A549 (cell line): ENCODE measurements around the gene VSTM5. TPM values are rescaled to one million over a fixed set of nuclear protein-coding genes. Genes with fewer than 3 reads are reported as not detected.

ENCODE experiments used
- ATAC-seq, 2 experiments: fragments of 200-7000 bp in 1 of 2; fragments of >200 bp in 1 of 2; cut with Nextera tagmentation in 1 of 2; cut with Tn5 transposase in 1 of 2; 3 replicates each; pipeline versions ENCODE4 v1.8.0 to v1.9.1; 2018 to 2020; ENCODE audit warnings: mild to moderate bottlenecking in 1 of 2, moderate library complexity in 1 of 2
- CTCF ChIA-PET: fragments of 300-600 bp; sonication (Branson Sonifier 250); formaldehyde crosslinking; extraction: SDS; loops from one replicate; lab custom pipeline; 2021; ENCODE audit warnings: antibody characterized with exemption, inconsistent platforms; lab: Yijun Ruan, JAX
- POLR2A ChIA-PET: fragments of 350-600 bp; formaldehyde crosslinking; extraction: SDS; loops from one replicate; lab custom pipeline; 2021; ENCODE audit warnings: antibody characterized with exemption, inconsistent platforms; lab: Yijun Ruan, JAX
- DNase-seq, 2 experiments: peaks; one replicate each; pipeline versions ENCODE4 v3.0.0 to v3.0.0-alpha.2; 2011 to 2016; ENCODE audit warnings: low read depth in 1 of 2, low spot score in 1 of 2
- FAIRE-seq: peaks from 2 replicates; lab custom pipeline; 2011; peaks lifted over from hg19 to GRCh38; lab: Jason Lieb, UNC
- H3K27ac ChIP-seq, 2 experiments: fragments of >200 bp; sonication (Bioruptor Twin); formaldehyde crosslinking; 3 replicates each; pipeline ENCODE4 v1.5.1; 2016 to 2017
- H3K4me1 ChIP-seq: fragments of >200 bp; sonication (Bioruptor Twin); formaldehyde crosslinking; 3 replicates; pipeline ENCODE4 v1.6.1; 2016
- H3K4me2 ChIP-seq: fragments of >200 bp; sonication (Bioruptor Twin); formaldehyde crosslinking; 3 replicates; pipeline ENCODE4 v1.6.1; 2016
- H3K4me3 ChIP-seq: fragments of >200 bp; sonication (Bioruptor Twin); formaldehyde crosslinking; 3 replicates; pipeline ENCODE4 v1.5.1; 2016
- H3K9me3 ChIP-seq: fragments of >200 bp; sonication (Bioruptor Twin); formaldehyde crosslinking; 3 replicates; pipeline ENCODE4 v1.6.1; 2016
- BCL3 ChIP-seq: fragments of >200 bp; sonication (Bioruptor Twin); formaldehyde crosslinking; IDR thresholded peaks from 3 replicates; pipeline ENCODE4 v1.6.1; 2016
- CBX2 ChIP-seq: fragments of 200-600 bp; sonication (generic); IDR thresholded peaks from 2 replicates; pipeline ENCODE4 v1.6.1; 2016; ENCODE audit warnings: low read depth, mild to moderate bottlenecking, borderline replicate concordance
- CBX8 ChIP-seq: fragments of 200-600 bp; sonication (generic); IDR thresholded peaks from 2 replicates; pipeline ENCODE4 v1.6.1; 2016
- CEBPB ChIP-seq, 2 experiments: fragments of >200 bp in 1 of 2; sonication (Bioruptor Twin) in 1 of 2; formaldehyde crosslinking in 1 of 2; IDR thresholded peaks; 2 replicates each; pipeline ENCODE4 v1.6.1; 2012 to 2016
- CHD2 ChIP-seq: fragments of 150-350 bp; IDR thresholded peaks from 2 replicates; pipeline ENCODE4 v1.6.1; 2014; ENCODE audit warnings: low read length; ENCODE audit not compliant: partially characterized antibody
- CHD4 ChIP-seq: fragments of 200-600 bp; sonication (generic); IDR thresholded peaks from 2 replicates; pipeline ENCODE4 v1.6.1; 2016; ENCODE audit warnings: antibody characterized with exemption, mild to moderate bottlenecking, borderline replicate concordance
- E2F6 ChIP-seq: IDR thresholded peaks from 2 replicates; pipeline ENCODE4 v1.6.1; 2012; ENCODE audit warnings: low read depth, borderline replicate concordance
- FOSL2 ChIP-seq, 2 experiments: fragments of 450-650 bp in 1 of 2; fragments of >200 bp in 1 of 2; sonication (Bioruptor Twin) in 1 of 2; formaldehyde crosslinking; IDR thresholded peaks; 2 replicates each; pipeline versions ENCODE4 v1.5.0 to v1.6.1; 2016 to 2020; ENCODE audit warnings: mild to moderate bottlenecking in 1 of 2, moderate library complexity in 1 of 2
- FOXS1 ChIP-seq: fragments of 250-450 bp; sonication (Bioruptor Pico); IDR thresholded peaks from 2 replicates; pipeline ENCODE4 v1.5.0; 2020; ENCODE audit warnings: mild to moderate bottlenecking, moderate library complexity
- HOXA7 ChIP-seq: fragments of 250-450 bp; sonication (Bioruptor Pico); IDR thresholded peaks from 2 replicates; pipeline ENCODE4 v1.5.0; 2020; ENCODE audit warnings: mild to moderate bottlenecking, moderate library complexity
- MAFK ChIP-seq: fragments of 450-650 bp; IDR thresholded peaks from 2 replicates; pipeline ENCODE4 v1.6.1; 2014; ENCODE audit not compliant: partially characterized antibody
- MYC ChIP-seq: IDR thresholded peaks from 2 replicates; pipeline ENCODE4 v1.6.1; 2012; ENCODE audit warnings: mild to moderate bottlenecking, inconsistent platforms, low read length, improper control_type of control experiment, borderline replicate concordance
- NPAS2 ChIP-seq: fragments of 250-450 bp; sonication (Bioruptor Pico); IDR thresholded peaks from 2 replicates; pipeline ENCODE4 v1.8.0; 2022; ENCODE audit warnings: mild to moderate bottlenecking, moderate library complexity, borderline replicate concordance
- NR3C1 ChIP-seq: fragments of >200 bp; sonication (Bioruptor Twin); formaldehyde crosslinking; IDR thresholded peaks from 3 replicates; pipeline ENCODE4 v1.6.1; 2017
- PHF8 ChIP-seq: fragments of 200-600 bp; sonication (generic); IDR thresholded peaks from 2 replicates; pipeline ENCODE4 v1.6.1; 2016; ENCODE audit warnings: low read depth, mild to moderate bottlenecking, antibody characterized with exemption, moderate library complexity, borderline replicate concordance
- POLR2AphosphoS2 ChIP-seq: conservative IDR thresholded peaks from 2 replicates; pipeline ENCODE4 v1.6.1; 2012; ENCODE audit warnings: low read length, improper control_type of control experiment, inconsistent platforms
- RAD21 ChIP-seq, 2 experiments: fragments of >200 bp in 1 of 2; sonication (Bioruptor Twin) in 1 of 2; formaldehyde crosslinking in 1 of 2; IDR thresholded peaks in 1 of 2; conservative IDR thresholded peaks in 1 of 2; 2 replicates in 1 of 2; 3 replicates in 1 of 2; pipeline ENCODE4 v1.6.1; 2012 to 2018; ENCODE audit warnings: inconsistent platforms in 1 of 2
- RNF2 ChIP-seq: fragments of 200-600 bp; sonication (generic); IDR thresholded peaks from 2 replicates; pipeline ENCODE4 v1.6.1; 2016; ENCODE audit warnings: low read depth, mild to moderate bottlenecking, antibody characterized with exemption, moderate library complexity, borderline replicate concordance
- USF2 ChIP-seq: fragments of 450-650 bp; IDR thresholded peaks from 2 replicates; pipeline ENCODE4 v1.6.1; 2014; ENCODE audit warnings: antibody characterized with exemption
- ZFP36 ChIP-seq: fragments of 450-650 bp; IDR thresholded peaks from 2 replicates; pipeline ENCODE4 v1.6.1; 2014; ENCODE audit warnings: borderline replicate concordance; ENCODE audit not compliant: partially characterized antibody
- ZSCAN20 ChIP-seq: fragments of 250-450 bp; sonication (Bioruptor Pico); IDR thresholded peaks from 2 replicates; pipeline ENCODE4 v1.8.0; 2022; ENCODE audit warnings: mild to moderate bottlenecking, moderate library complexity
- WGBS: methylation state at CpG from one replicate; pipeline ENCODE4 v1.1.6; 2017; ENCODE audit errors: missing lambda C conversion rate; 5-methylcytosine and 5-hydroxymethylcytosine counted together
- polyA plus RNA-seq, 4 experiments: library from polyadenylated mRNA; depleted of rRNA in 3 of 4; stranded (reverse); fragments of >200 nt; fragmentation: RNase III in 1 of 4; extraction: RNeasy Plus Mini Kit Qiagen cat#74134 plus additional on column Dnase treatment in 1 of 4; gene quantifications; 2 replicates in 3 of 4; 3 replicates in 1 of 4; pipeline ENCODE4 v1.2.3, GENCODE V29; 2011 to 2017

Gene VSTM5
- polyA plus RNA-seq, 2 of the 4 experiments (the other 2 are of a cell fraction) = 0.04 TPM; not detected in 1

GRCh38 chr11:93849751-93850593 is 446 bp downstream of the VSTM5 start:
- peak; percentile 82 to 87 for ATAC-seq
- peak overlapping the region; percentile 49 for H3K4me3 ChIP-seq

GRCh38 chr11:93849201-93849600 is 1.2 kb downstream of the VSTM5 start:
- H3K9me3 ChIP-seq = no peaks in the 10 kb centered on the region
- POLR2A ChIA-PET = no interaction called here
- WGBS = 88% methylated on average over 5 of the region's 5 CpGs

More at GRCh38 chr11:93849751-93850593, 446 bp downstream of the VSTM5 start:
- H3K4me2 ChIP-seq = peak overlapping the region; percentile 96
- TF ChIP-seq CEBPB (IDR thresholded peaks at IDR 0.05) (no peak), E2F6 (0 out of 2 replicates have a peak, but pooled peaks have one; percentile 27), CHD2 (no peak), PHF8 (no peak), HOXA7 (CRISPR knock-in tag) (no peak), CBX8 (no peak)
- TF ChIP-seq, all 56 proteins: peak for 1
- Histone ChIP-seq H3K27ac (peak overlapping the region; percentile 74 to 91), H3K4me1 (0 out of 3 replicates have a peak, but pooled peaks cover 3% of the 10 kb centered on the region), H3K9me3 (no peaks in the 10 kb centered on the region)
- POLR2A ChIA-PET = no interaction called here
- peak in 1 of 2 experiments; percentile 11 for DNase-seq
- CTCF ChIA-PET = interaction anchor here (1.0 kb wide), 2 partner anchors 12 to 286 kb away, joined by 3 read pairs; no protein-coding TSS in a partner anchor
- WGBS = 61% methylated on average over 20 of the region's 67 CpGs
- no peak for FAIRE-seq

GRCh38 chr11:93846411-93846810 is 4.0 kb downstream of the VSTM5 start:
- ChIA-PET CTCF (interaction anchor here (0.6 to 2.4 kb wide), 3 partner anchors 8 to 338 kb away, joined by 3 to 6 read pairs (median 3); no protein-coding TSS in a partner anchor), POLR2A (no interaction called here)
- ATAC-seq (no peak), DNase-seq (no peak), FAIRE-seq (no peak)
- Histone ChIP-seq H3K27ac (no peak overlapping the region), H3K4me3 (no peak overlapping the region), H3K4me2 (no peak overlapping the region), H3K4me1 (0 out of 3 replicates have a peak, but pooled peaks cover 3% of the 10 kb centered on the region), H3K9me3 (no peaks in the 10 kb centered on the region)
- TF ChIP-seq MYC (no peak), NR3C1 (no peak), ZSCAN20 (CRISPR knock-in tag) (no peak), RNF2 (no peak), POLR2AphosphoS2 (no peak), CHD2 (no peak), RAD21 (conservative IDR thresholded peaks at IDR 0.05 in 1 of 2, IDR thresholded peaks at IDR 0.05 in 1 of 2) (no peak), MAFK (no peak), FOSL2 (IDR thresholded peaks at IDR 0.05) (no peak), FOSL2 (CRISPR knock-in tag; IDR thresholded peaks at IDR 0.05) (no peak), USF2 (no peak), CBX2 (no peak), CHD4 (no peak), BCL3 (no peak), FOXS1 (CRISPR knock-in tag) (no peak), ZFP36 (no peak), CBX8 (no peak)
- WGBS = 85% methylated on average over 2 of the region's 2 CpGs

More at GRCh38 chr11:93849201-93849600, 1.2 kb downstream of the VSTM5 start:
- Histone ChIP-seq H3K4me3 (no peak overlapping the region), H3K27ac (no peak overlapping the region), H3K4me2 (no peak overlapping the region), H3K4me1 (0 out of 3 replicates have a peak, but pooled peaks cover 3% of the 10 kb centered on the region)
- no peak for TF ChIP-seq NPAS2 (CRISPR knock-in tag)
- TF ChIP-seq MYC = no peak
- ATAC-seq (no peak), DNase-seq (no peak), FAIRE-seq (no peak)
- CTCF ChIA-PET = no interaction called here
